Vagina (tissue), 2 donors: ENCODE results near the gene SPOCK3.

Source experiments
- CTCF ChIP-seq, 3 experiments: fragments of 450-650 bp in 2 of 3; fragments of 200-600 bp in 1 of 3; sonication (generic) in 1 of 3; IDR thresholded peaks; one replicate each; pipeline ENCODE4 v1.5.1; 2017 to 2019; ENCODE audit warnings: antibody characterized with exemption in 3 of 3, mild to moderate bottlenecking in 2 of 3, moderate library complexity in 2 of 3
- POLR2AphosphoS5 ChIP-seq, 2 donors: sonication (generic); formaldehyde crosslinking; IDR thresholded peaks; one replicate each; pipeline ENCODE4 v1.9.0; 2017; ENCODE audit warnings: antibody characterized with exemption in 2 of 2, mild to moderate bottlenecking in 2 of 2, low read depth in 1 of 2; ENCODE audit not compliant: insufficient read depth in 1 of 2

- TF ChIP-seq POLR2AphosphoS5 (IDR thresholded peaks at IDR 0.05; ENCODE audit: insufficient read depth in 1 of 2, low read depth in 1 of 2), result no peak
- TF ChIP-seq CTCF (IDR thresholded peaks at IDR 0.05), result no peak
Measured at GRCh38 chr4:167221084-167221483, 13.2 kb downstream of the SPOCK3 start.
